Adrenal gland (tissue), 12 donors: ENCODE measurements around the gene TRPV2. TPM values are rescaled to one million over a fixed set of nuclear protein-coding genes. Genes with fewer than 3 reads are reported as not detected.

Experiments used
- DNase-seq, 7 donors: peaks; one replicate each; pipeline ENCODE4 v3.0.0-alpha.2; 2019 to 2020
- H3K27ac ChIP-seq, 5 donors: fragments of 200-600 bp; sonication (generic) in 4 of 5; 1 replicate in 3 of 5; 2 replicates in 2 of 5; pipeline versions ENCODE4 v1.5.1 to v1.8.0; 2016 to 2020; ENCODE audit warnings: mild to moderate bottlenecking in 1 of 5
- H3K27me3 ChIP-seq: fragments of 200-600 bp; 2 replicates; pipeline ENCODE4 v1.8.0; 2021
- H3K36me3 ChIP-seq, 2 donors: fragments of 200-600 bp; replicated peaks in 1 of 2; 1 replicate in 1 of 2; 2 replicates in 1 of 2; pipeline versions ENCODE4 v1.5.1 to v1.8.0; 2018 to 2022
- H3K4me1 ChIP-seq, 2 donors: fragments of 200-600 bp; replicated peaks in 1 of 2; 1 replicate in 1 of 2; 2 replicates in 1 of 2; pipeline versions ENCODE4 v1.5.1 to v1.8.0; 2018 to 2021
- H3K4me3 ChIP-seq, 4 donors: fragments of 200-600 bp; sonication (generic) in 3 of 4; one replicate each; pipeline ENCODE4 v1.5.1; 2016 to 2018
- H3K9me3 ChIP-seq, 3 donors: fragments of 200-600 bp; sonication (generic) in 1 of 3; replicated peaks in 1 of 3; 1 replicate in 2 of 3; 2 replicates in 1 of 3; pipeline versions ENCODE4 v1.5.1 to v1.8.0; 2016 to 2021
- CTCF ChIP-seq, 6 experiments: fragments of 450-650 bp in 4 of 6; fragments of 200-600 bp in 2 of 6; sonication (generic) in 1 of 6; IDR thresholded peaks; 1 replicate in 5 of 6; 2 replicates in 1 of 6; pipeline versions ENCODE4 v1.5.1 to v1.8.0; 2016 to 2021; ENCODE audit warnings: antibody characterized with exemption in 6 of 6, mild to moderate bottlenecking in 2 of 6, moderate library complexity in 1 of 6
- POLR2A ChIP-seq, 2 donors: fragments of 450-650 bp; IDR thresholded peaks; one replicate each; pipeline ENCODE4 v1.6.1; 2017; ENCODE audit warnings: antibody characterized with exemption in 2 of 2, mild to moderate bottlenecking in 2 of 2, moderate library complexity in 1 of 2
- WGBS, 4 donors: extraction: QIAGEN DNeasy Blood & Tissue Kit in 2 of 4; methylation state at CpG; one replicate each; pipeline versions ENCODE4 v1.1.5 to v1.1.7; 2013 to 2017; 5-methylcytosine and 5-hydroxymethylcytosine counted together
- intact Hi-C, 2 donors: fragments of 100-400 bp; cut with DNase I; formaldehyde crosslinking; loops; one replicate each; pipeline versions ENCODE4 v1.14.1 to v1.15.0; 2022 to 2023
- polyA plus RNA-seq, 3 donors: library from polyadenylated mRNA; stranded (reverse); fragments of 200-250 nt in 2 of 3; fragments of 350-450 nt in 1 of 3; fragmentation: Illumina TruSeq in 1 of 3; extraction: RNeasy Lipid Tissue Mini Kit (QIAGEN cat#74804) in 1 of 3; gene quantifications; one replicate each; pipeline ENCODE4 v1.2.3, GENCODE V29; 2013 to 2014
- small RNA-seq, 2 donors: library from RNA; depleted of rRNA; stranded (forward); fragments of <200 nt; gene quantifications; one replicate each; pipeline ENCODE3, GENCODE V24; 2016
- total RNA-seq, 9 donors: library from RNA; depleted of rRNA in 4 of 9; stranded (reverse); fragments of >200 nt in 4 of 9; fragments of 120-200 nt in 1 of 9; fragmentation: NEBNext Ultra II Directional in 1 of 9; extraction: Animal tissue kit (Norgen Biotek cat#: 25700) in 1 of 9; gene quantifications; one replicate each; pipeline versions ENCODE4 v1.1.0 to v1.2.4, GENCODE V29; 2013 to 2023
- donor health status: healthy with polysubstance abuse.
- donor health status: Bipolar disorder and iron deficiency.
- donor health status: DM: yes; HTN: yes; CAD: no.
- donor health status: DM: no; HTN: no; CAD: no.
- donor health status: DM: no; HTN: no; CAD: no.
- donor health status: DM: yes; HTN: yes; CAD: no.

Gene TRPV2
- total and polyA plus RNA-seq, 12 donors: 23.3 to 110 (median 50.6) TPM

DNA sequence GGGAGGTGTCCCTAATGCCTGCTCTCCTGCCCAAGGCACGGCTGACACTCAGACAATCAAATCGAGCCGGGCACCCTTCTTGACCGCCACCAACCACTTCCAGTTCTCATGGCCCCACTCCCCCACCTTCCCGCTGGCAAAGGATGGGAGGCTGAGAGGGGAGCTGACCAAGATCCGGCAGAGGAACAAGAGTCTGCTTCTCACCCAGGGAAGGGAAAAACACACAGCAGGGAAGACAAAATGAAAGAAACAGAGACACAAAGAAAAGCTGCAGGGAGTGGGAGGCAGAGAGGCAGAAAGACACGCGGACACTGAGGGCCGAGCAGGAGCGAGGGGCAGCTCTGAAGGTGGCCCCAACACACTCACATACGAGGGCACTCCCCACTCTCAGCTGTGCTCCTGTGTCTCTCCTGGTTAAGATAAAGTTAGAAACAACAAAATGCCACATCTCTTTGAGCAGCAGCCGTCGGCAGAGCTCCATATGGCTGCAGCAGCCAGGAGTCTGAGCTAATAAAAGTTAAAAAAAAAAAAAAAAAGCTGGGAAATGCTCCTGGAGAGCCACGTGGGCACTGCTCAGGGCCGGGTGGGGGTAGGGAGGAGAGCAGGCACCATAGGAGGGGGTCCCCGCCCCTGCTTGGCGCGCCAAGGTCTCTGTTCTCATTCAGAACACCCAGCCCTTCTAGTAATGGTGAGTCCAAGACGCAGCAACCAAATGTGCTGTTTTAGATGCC is 69.2 kb downstream of the TRPV2 start:
- no peaks in the 10 kb centered on the region for H3K36me3 ChIP-seq
- peak overlapping the region; percentile 19 to 92 (median 86) for H3K27ac ChIP-seq
- no peaks in the 10 kb centered on the region for H3K9me3 ChIP-seq
- peak in 1 of 2 donors; percentile 69 for TF ChIP-seq POLR2A (IDR thresholded peaks at IDR 0.05)
- no peak for TF ChIP-seq CTCF (IDR thresholded peaks at IDR 0.05)
- intact Hi-C loops: no loop called here
- 27 to 35% (median 30%) methylated on average over 19 of the region's 19 CpGs for WGBS, 4 donors
- H3K4me3 ChIP-seq: peak overlapping the region in 2 of 4 donors; percentile 0 to 40
- no peaks in the 10 kb centered on the region for H3K27me3 ChIP-seq
- DNase-seq: peak in 5 of 7 donors; percentile 62 to 70 (median 65)
- H3K4me1 ChIP-seq: peaks cover 54 to 80% of the 10 kb centered on the region in 2 donors

Small RNA genes within 50 kb of the gene (small RNA-seq; reads per million reads assigned to genes)
- 0 reads per million in 2 donors for gene SNORD49A
- gene SNORD65: 0 reads per million in 2 donors

Other genes starting within 250 kb of the TRPV2 start
- 100 to 1,000 TPM in 3 of 9 donors, 10 to 100 TPM in 6; 76.4 to 172 (median 95.2) TPM for gene NCOR1, start 200.0 kb upstream of the TRPV2 start, total RNA-seq
- 100 to 1,000 TPM in 1 of 3 donors, 10 to 100 TPM in 2; 66.2 to 135 (median 91.1) TPM for gene NCOR1, start 200.0 kb upstream of the TRPV2 start, polyA plus RNA-seq
- gene PIGL, start 198.4 kb upstream of the TRPV2 start, total RNA-seq: 100 to 1,000 TPM in 1 of 9 donors, 10 to 100 TPM in 8; 10.3 to 102 (median 29.4) TPM
- gene PIGL, start 198.4 kb upstream of the TRPV2 start, polyA plus RNA-seq: 10 to 100 TPM; 12.0 to 58.8 (median 48.5) TPM
- 10 to 100 TPM; 19.9 to 31.7 (median 26.5) TPM for gene CENPV, start 62.1 kb upstream of the TRPV2 start, total RNA-seq
- gene CENPV, start 62.1 kb upstream of the TRPV2 start, polyA plus RNA-seq: 10 to 100 TPM; 28.1 to 37.9 (median 32.9) TPM
- gene UBB, start 34.5 kb upstream of the TRPV2 start, total RNA-seq: 1,000 to 10,000 TPM; 1,297 to 3,694 (median 2,209) TPM
- 1,000 to 10,000 TPM in 2 of 3 donors, 100 to 1,000 TPM in 1; 588 to 2,867 (median 1,416) TPM for gene UBB, start 34.5 kb upstream of the TRPV2 start, polyA plus RNA-seq
- 10 to 100 TPM in 8 of 9 donors, 1 to 10 TPM in 1; 7.4 to 49.2 (median 27.2) TPM for gene LRRC75A, start 76.6 kb downstream of the TRPV2 start, total RNA-seq
- 10 to 100 TPM in 1 of 3 donors, 1 to 10 TPM in 2; 8.6 to 40.1 (median 9.7) TPM for gene LRRC75A, start 76.6 kb downstream of the TRPV2 start, polyA plus RNA-seq
- 10 to 100 TPM in 5 of 9 donors, 1 to 10 TPM in 4; 4.3 to 16.4 (median 10.3) TPM for gene ZNF287, start 153.6 kb downstream of the TRPV2 start, total RNA-seq
- 10 to 100 TPM; 11.7 to 26.7 (median 19.5) TPM for gene ZNF287, start 153.6 kb downstream of the TRPV2 start, polyA plus RNA-seq
- 10 to 100 TPM in 1 of 9 donors, 1 to 10 TPM in 8; 1.6 to 10.9 (median 4.2) TPM for gene ZNF624, start 238.3 kb downstream of the TRPV2 start, total RNA-seq
- gene ZNF624, start 238.3 kb downstream of the TRPV2 start, polyA plus RNA-seq: 1 to 10 TPM in 1 of 3 donors, under 1 TPM in 2; 0.88 to 3.9 (median 0.94) TPM